Upper lobe of left lung (tissue), 6 donors: ENCODE measurements around the gene HTRA3. TPM values are rescaled to one million over a fixed set of nuclear protein-coding genes. Genes with fewer than 3 reads are reported as not detected.

Experiments used
- ATAC-seq, 2 donors: fragments of 200-7000 bp; cut with Tn5 transposase; one replicate each; pipeline ENCODE4 v1.9.1; 2022; ENCODE audit warnings: mild to moderate bottlenecking in 2 of 2, moderate library complexity in 2 of 2; ENCODE audit not compliant: low FRiP score in 2 of 2
- DNase-seq, 2 donors: peaks; one replicate each; pipeline ENCODE4 v3.0.0-alpha.2; 2019 to 2020
- H3K27ac ChIP-seq, 4 donors: fragments of 200-600 bp; sonication (generic); one replicate each; pipeline ENCODE4 v1.5.1; 2016 to 2019
- H3K27me3 ChIP-seq, 4 donors: fragments of 200-600 bp; sonication (generic); one replicate each; pipeline ENCODE4 v1.5.1; 2017 to 2019
- H3K36me3 ChIP-seq, 4 donors: fragments of 200-600 bp; sonication (generic); one replicate each; pipeline ENCODE4 v1.5.1; 2016 to 2019
- H3K4me1 ChIP-seq, 4 donors: fragments of 200-600 bp; sonication (generic); one replicate each; pipeline ENCODE4 v1.5.1; 2018 to 2019
- H3K4me3 ChIP-seq, 4 donors: fragments of 200-600 bp; sonication (generic); one replicate each; pipeline ENCODE4 v1.5.1; 2017 to 2019; ENCODE audit warnings: mild to moderate bottlenecking in 2 of 4, moderate library complexity in 1 of 4
- H3K9me3 ChIP-seq, 4 donors: fragments of 200-600 bp; sonication (generic); one replicate each; pipeline ENCODE4 v1.5.1; 2018 to 2019
- EP300 ChIP-seq, 4 donors: sonication (generic); formaldehyde crosslinking; IDR thresholded peaks; one replicate each; pipeline ENCODE4 v1.5.1; 2017; ENCODE audit warnings: antibody characterized with exemption in 4 of 4, control low read depth in 2 of 4
- POLR2A ChIP-seq, 4 donors: fragments of 450-650 bp; IDR thresholded peaks; one replicate each; pipeline ENCODE4 v1.5.1; 2016 to 2017; ENCODE audit warnings: antibody characterized with exemption in 4 of 4, mild to moderate bottlenecking in 2 of 4
- POLR2AphosphoS5 ChIP-seq, 2 donors: sonication (generic); formaldehyde crosslinking; IDR thresholded peaks; one replicate each; pipeline ENCODE4 v1.5.1; 2017; ENCODE audit warnings: antibody characterized with exemption in 2 of 2
- WGBS, 2 donors: methylation state at CpG; one replicate each; pipeline ENCODE4 v1.1.5; 2017 to 2018; 5-methylcytosine and 5-hydroxymethylcytosine counted together
- total RNA-seq, 6 donors: library from RNA; depleted of rRNA in 4 of 6; stranded (reverse); fragments of >200 nt in 4 of 6; gene quantifications; one replicate each; pipeline versions ENCODE4 v1.1.0 to v1.2.1, GENCODE V29; 2016 to 2021
- TF ChIP-seq, protein P1 (sequence below), 6 experiments: fragments of 450-650 bp in 4 of 6; fragments of 200-600 bp in 2 of 6; sonication (generic) in 2 of 6; IDR thresholded peaks; one replicate each; pipeline ENCODE4 v1.5.1; 2016 to 2019; ENCODE audit warnings: antibody characterized with exemption in 6 of 6
- donor health status: DM: no; HTN: no; CAD: no; lungs with moderate emphysema.
- donor health status: DM: no; HTN: yes; CAD: no; lungs with severe emphysema.

HTRA3 gene
- total RNA-seq, 6 donors from 2014 or later = 5.2 to 51.1 (median 19.7) TPM

DNA sequence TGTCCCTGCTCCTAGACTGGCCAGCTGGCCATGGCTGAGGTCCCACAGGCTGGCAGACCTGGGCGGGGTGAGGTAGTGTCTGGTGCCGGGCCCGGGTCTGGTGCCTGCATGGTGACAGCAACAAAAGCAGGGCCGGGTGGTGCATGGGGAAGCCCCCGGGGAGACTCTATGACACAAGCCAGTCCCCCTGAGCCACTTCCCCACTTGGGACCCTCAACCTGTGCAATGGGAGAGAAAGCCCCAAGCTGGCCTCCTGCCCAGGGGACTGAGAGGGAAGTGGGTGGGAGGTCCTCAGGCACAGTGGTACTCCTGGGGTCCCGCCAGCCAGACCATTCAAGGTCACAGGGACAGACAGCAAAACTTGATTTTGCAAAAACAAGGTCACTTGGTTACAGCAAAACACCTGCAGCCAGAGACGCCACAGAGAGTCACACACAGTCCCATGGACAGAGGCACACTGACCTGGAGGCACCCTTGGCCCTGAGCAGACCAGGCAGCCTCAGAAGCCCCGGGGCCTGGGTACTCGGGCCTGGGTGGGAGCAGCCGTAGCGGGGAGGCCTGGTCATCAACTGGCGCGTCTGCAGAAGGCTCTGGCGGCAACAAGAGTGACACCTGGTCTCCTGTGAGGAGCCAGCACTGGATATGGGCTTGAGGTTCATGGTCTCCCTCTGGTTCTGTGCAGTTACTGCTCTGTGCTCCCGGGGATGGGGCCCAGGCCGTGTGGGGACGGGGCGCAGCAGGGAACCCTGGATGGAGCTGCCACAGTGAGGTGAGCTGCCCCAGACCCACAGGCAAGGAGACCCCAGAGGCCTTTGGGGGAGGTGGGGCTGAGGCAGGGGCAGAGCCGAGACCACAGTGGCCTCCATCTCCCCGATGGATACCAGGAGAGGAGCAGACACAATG is 60.6 kb downstream of the HTRA3 start:
- peak overlapping the region in 1 of 4 donors; percentile 15 for H3K27ac ChIP-seq
- H3K4me1 ChIP-seq = peaks cover 0 to 5% (median 0%) of the 10 kb centered on the region in 4 donors
- ATAC-seq (peak in 1 of 2 donors; percentile 4), DNase-seq (no peak)
- no peaks in the 10 kb centered on the region for H3K36me3 ChIP-seq
- no peak overlapping the region for H3K4me3 ChIP-seq
- TF ChIP-seq POLR2A (IDR thresholded peaks at IDR 0.05) (no peak), POLR2AphosphoS5 (IDR thresholded peaks at IDR 0.05) (no peak), EP300 (IDR thresholded peaks at IDR 0.05) (no peak)
- TF ChIP-seq, protein P1, sequence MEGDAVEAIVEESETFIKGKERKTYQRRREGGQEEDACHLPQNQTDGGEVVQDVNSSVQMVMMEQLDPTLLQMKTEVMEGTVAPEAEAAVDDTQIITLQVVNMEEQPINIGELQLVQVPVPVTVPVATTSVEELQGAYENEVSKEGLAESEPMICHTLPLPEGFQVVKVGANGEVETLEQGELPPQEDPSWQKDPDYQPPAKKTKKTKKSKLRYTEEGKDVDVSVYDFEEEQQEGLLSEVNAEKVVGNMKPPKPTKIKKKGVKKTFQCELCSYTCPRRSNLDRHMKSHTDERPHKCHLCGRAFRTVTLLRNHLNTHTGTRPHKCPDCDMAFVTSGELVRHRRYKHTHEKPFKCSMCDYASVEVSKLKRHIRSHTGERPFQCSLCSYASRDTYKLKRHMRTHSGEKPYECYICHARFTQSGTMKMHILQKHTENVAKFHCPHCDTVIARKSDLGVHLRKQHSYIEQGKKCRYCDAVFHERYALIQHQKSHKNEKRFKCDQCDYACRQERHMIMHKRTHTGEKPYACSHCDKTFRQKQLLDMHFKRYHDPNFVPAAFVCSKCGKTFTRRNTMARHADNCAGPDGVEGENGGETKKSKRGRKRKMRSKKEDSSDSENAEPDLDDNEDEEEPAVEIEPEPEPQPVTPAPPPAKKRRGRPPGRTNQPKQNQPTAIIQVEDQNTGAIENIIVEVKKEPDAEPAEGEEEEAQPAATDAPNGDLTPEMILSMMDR (IDR thresholded peaks at IDR 0.05) = no peak
- no peaks in the 10 kb centered on the region for H3K9me3 ChIP-seq
- H3K27me3 ChIP-seq = no peaks in the 10 kb centered on the region
- WGBS, 2 donors = 74 to 88% methylated on average over 9 to 15 of the region's 20 CpGs

DNA sequence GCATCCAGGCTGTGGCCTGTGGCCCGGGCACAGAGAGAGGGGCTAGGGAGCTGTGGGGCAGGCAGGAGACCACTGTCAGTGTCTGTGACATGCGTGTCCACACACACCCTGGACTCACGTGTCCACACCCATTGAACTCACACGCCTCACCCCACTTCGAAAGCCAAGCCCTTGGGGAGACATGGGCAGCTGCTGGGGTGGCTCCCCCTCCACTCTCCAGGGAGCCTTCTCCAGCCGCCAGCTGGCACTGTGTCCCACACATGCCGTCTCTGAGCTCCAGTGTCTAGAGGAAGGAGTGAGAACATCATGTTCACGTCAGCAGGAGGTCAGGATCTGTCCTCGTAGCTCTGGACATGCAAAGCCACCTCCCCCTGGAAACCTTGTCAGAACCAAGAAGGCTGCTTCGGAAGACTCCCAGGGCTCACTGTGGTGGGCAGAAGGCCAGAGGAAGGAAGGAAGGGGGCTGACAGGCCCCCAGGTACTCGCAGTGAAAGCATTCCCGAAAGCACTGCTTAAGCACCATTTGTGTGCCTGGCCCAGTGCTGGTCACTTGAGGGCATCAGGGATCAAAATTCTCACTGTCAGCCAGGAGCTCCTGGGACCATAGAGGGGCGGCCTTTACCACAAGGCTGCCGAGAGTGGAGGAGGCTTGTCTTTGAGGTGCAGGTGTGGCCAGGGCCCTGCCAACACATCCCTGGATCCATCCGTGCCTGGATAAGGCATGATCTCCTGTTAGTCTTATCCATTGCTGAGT is 61.4 kb downstream of the HTRA3 start:
- WGBS, 2 donors = 56 to 64% methylated on average over 4 to 15 of the region's 15 CpGs
- no peaks in the 10 kb centered on the region for H3K27me3 ChIP-seq
- no peak for TF ChIP-seq POLR2A (IDR thresholded peaks at IDR 0.05)
- peak in 1 of 2 donors; percentile 63 for TF ChIP-seq POLR2AphosphoS5 (IDR thresholded peaks at IDR 0.05)
- TF ChIP-seq EP300 (IDR thresholded peaks at IDR 0.05) = peak in 1 of 4 donors; percentile 55
- H3K27ac ChIP-seq = peak overlapping the region in 1 of 4 donors; percentile 15
- H3K4me3 ChIP-seq = no peak overlapping the region
- no peaks in the 10 kb centered on the region for H3K36me3 ChIP-seq
- ATAC-seq = peak; percentile 31 to 54
- H3K9me3 ChIP-seq = no peaks in the 10 kb centered on the region
- H3K4me1 ChIP-seq = peaks cover 0 to 5% (median 0%) of the 10 kb centered on the region in 4 donors
- no peak for DNase-seq

DNA sequence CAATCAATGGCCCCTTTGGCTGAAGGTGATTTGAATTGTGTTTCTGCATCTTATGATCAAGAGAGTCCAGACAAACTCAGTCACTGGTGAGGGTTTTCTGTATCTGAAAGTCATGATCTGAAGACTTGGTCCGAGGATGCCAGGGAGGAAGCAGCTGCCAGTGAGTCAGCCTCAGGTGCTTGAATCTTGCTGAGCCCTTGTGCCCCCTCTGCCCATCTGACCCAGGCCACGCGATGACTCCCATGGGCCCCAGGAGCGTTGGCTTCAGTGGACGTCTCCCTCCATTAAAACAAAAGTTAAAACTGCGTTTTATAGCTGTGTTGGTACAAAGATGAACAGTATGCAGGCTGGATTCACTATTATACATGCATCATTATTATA is 62.0 kb downstream of the HTRA3 start:
- Histone ChIP-seq H3K4me1 (peaks cover 0 to 5% (median 0%) of the 10 kb centered on the region in 4 donors), H3K27me3 (no peaks in the 10 kb centered on the region), H3K27ac (no peak overlapping the region), H3K36me3 (no peaks in the 10 kb centered on the region), H3K4me3 (no peak overlapping the region), H3K9me3 (no peaks in the 10 kb centered on the region)
- TF ChIP-seq, protein P1 (IDR thresholded peaks at IDR 0.05) = no peak
- no peak for TF ChIP-seq POLR2AphosphoS5 (IDR thresholded peaks at IDR 0.05)
- TF ChIP-seq POLR2A (IDR thresholded peaks at IDR 0.05) = no peak
- TF ChIP-seq EP300 (IDR thresholded peaks at IDR 0.05) = no peak
- DNase-seq (no peak), ATAC-seq (no peak)
- 63 to 78% methylated on average over 6 of the region's 6 CpGs for WGBS, 2 donors

DNA sequence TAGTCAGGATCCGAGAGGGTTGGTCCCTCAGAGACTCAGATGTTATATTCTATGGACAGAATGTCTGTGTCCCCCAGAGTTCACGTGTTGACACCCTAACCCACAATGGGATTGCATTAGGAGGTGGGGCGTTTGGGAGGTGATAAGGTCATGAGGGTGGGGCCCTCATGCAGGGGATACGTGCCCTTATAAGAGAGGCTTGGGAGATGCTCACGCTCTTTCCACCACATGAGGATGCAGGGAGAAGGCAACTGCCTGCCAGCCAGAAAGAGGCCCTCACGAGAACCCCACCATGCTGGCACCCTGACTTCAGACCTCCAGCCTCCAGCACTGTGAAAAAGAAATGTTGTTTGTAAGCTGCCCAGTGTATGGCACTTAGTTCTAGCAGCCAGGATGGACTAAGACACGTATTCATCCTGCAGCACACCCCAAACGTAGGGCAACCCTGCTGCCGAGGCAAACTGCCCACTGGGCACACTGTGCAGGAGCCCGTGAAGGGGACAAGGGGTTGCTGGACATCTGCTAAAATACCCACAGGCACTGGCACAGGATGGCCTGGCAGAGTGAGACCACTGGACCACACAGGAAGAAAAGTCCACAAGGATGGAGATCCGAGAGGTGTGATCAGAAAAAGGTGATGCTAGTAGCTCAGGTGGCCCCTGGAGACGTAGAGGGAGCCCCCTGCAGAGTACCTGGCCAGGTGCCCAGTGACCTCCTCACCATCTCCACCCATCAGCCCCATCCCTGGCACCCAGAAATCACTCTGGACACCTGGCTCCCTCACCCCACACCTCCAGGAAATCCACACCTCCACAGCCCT is 62.7 kb downstream of the HTRA3 start:
- Histone ChIP-seq H3K27ac (no peak overlapping the region), H3K27me3 (no peaks in the 10 kb centered on the region), H3K4me3 (no peak overlapping the region), H3K9me3 (no peaks in the 10 kb centered on the region), H3K4me1 (peaks cover 0 to 5% (median 0%) of the 10 kb centered on the region in 4 donors), H3K36me3 (no peaks in the 10 kb centered on the region)
- WGBS, 2 donors = 93 to 95% methylated on average over 9 to 12 of the region's 12 CpGs
- TF ChIP-seq POLR2A (IDR thresholded peaks at IDR 0.05) (no peak), POLR2AphosphoS5 (IDR thresholded peaks at IDR 0.05) (no peak), EP300 (IDR thresholded peaks at IDR 0.05) (no peak)
- TF ChIP-seq, protein P1 (IDR thresholded peaks at IDR 0.05) = no peak
- ATAC-seq = no peak
- DNase-seq = no peak
